Activated T-helper 1 cell treated with anti-CD3 and anti-CD28 coated beads, Interleukin-12 subunit alpha, Interleukin-12 subunit beta, Interleukin-2, Interleukin-4 antibody, amounts not matched to agents 30 ng/mL and 10 ng/mL and 1 ng/mL, durations not matched to agents 14 hours and 24 hours and 36 hours (primary cell): ENCODE results near the gene GFRA4. TPM values are rescaled to one million over a fixed set of nuclear protein-coding genes. Genes with fewer than 3 reads are reported as not detected.

Source experiments
- DNase-seq: peaks from one replicate; pipeline ENCODE4 v3.0.0; 2021; ENCODE audit warnings: low spot score
- H3K27ac Mint-ChIP-seq: one replicate; pipeline ENCODE4 v1.8.0; 2021; ENCODE audit warnings: mild to moderate bottlenecking, mixed read lengths
- H3K27me3 Mint-ChIP-seq: one replicate; pipeline ENCODE4 v1.8.0; 2022; ENCODE audit warnings: mild to moderate bottlenecking, moderate library complexity, mixed read lengths; ENCODE audit not compliant: insufficient read depth
- H3K36me3 Mint-ChIP-seq: one replicate; pipeline ENCODE4 v1.8.0; 2021; ENCODE audit warnings: low read depth, mixed read lengths
- H3K4me1 Mint-ChIP-seq: one replicate; pipeline ENCODE4 v1.8.0; 2021; ENCODE audit warnings: low read depth, mixed read lengths
- H3K4me3 Mint-ChIP-seq: one replicate; pipeline ENCODE4 v1.8.0; 2021; ENCODE audit warnings: mild to moderate bottlenecking, moderate library complexity, mixed read lengths
- H3K9me3 Mint-ChIP-seq: one replicate; pipeline ENCODE4 v1.8.0; 2021; ENCODE audit warnings: mixed read lengths
- intact Hi-C: fragments of 100-400 bp; cut with micrococcal nuclease; formaldehyde crosslinking; loops from one replicate; pipeline ENCODE4 v1.15.1; 2024
- total RNA-seq: library from RNA; stranded (reverse); gene quantifications from 2 replicates; pipeline ENCODE4 v1.2.3, GENCODE V29; 2022

The GFRA4 gene
- total RNA-seq, 1 donor from 2014 or later, result not detected

DNA sequence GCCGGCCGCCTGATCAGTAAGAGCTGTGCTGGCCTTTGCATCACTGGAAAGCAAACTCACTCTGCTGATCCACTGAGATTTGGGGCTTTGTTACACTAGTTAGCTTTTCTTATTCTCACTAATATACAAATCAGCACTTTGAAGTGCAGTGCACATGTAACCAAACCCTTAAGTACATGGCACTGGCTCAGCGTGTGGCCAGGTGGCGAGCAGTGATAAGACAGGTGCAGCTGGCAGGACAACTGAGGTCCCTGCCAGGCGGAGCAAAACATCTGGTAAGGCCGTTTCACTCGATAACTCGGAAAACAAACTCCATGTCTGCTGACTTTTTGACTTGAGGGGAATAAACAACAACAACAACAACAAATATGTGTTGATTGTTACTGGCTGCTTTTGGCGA, 11.0 kb downstream of the GFRA4 start:
- Mint-ChIP-seq H3K4me1 (peaks cover 16% of the 10 kb centered on the region), H3K4me3 (no peak overlapping the region), H3K9me3 (no peaks in the 10 kb centered on the region), H3K36me3 (no peaks in the 10 kb centered on the region), H3K27ac (no peak overlapping the region), H3K27me3 (peaks cover 6% of the 10 kb centered on the region)
- no peak for DNase-seq
- intact Hi-C loops, result no loop called here

GRCh38 chr20:3651204-3651962, 11.8 kb downstream of the GFRA4 start:
- Mint-ChIP-seq H3K9me3 (no peaks in the 10 kb centered on the region), H3K27ac (no peak overlapping the region), H3K36me3 (no peaks in the 10 kb centered on the region), H3K27me3 (peaks cover 1% of the 10 kb centered on the region), H3K4me1 (peaks cover 16% of the 10 kb centered on the region), H3K4me3 (no peak overlapping the region)
- intact Hi-C loops, result no loop called here
- DNase-seq, result no peak

DNA sequence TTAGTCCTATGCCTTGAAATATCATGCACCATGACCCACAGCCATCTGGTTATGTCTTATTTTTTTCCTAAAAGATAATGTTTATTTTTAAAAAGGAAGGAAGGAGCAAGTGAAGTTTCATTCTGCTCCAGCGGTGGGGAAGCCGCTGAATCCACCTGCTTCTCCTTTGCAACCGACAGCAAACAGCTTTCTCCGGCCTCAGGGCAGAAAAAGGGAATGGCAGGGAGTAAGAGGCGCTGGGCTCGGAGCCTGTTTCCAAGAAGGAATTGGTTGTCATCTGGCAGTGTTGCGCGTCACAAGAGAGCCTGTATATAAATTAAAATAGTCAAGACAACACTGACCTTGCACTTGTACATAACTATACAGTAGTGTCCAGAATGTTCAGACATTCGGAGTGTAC, 14.2 kb downstream of the GFRA4 start:
- Mint-ChIP-seq H3K27me3 (peaks cover 1% of the 10 kb centered on the region), H3K36me3 (peaks cover 4% of the 10 kb centered on the region), H3K9me3 (no peaks in the 10 kb centered on the region), H3K27ac (no peak overlapping the region), H3K4me3 (no peak overlapping the region), H3K4me1 (peaks cover 15% of the 10 kb centered on the region)
- DNase-seq, result no peak
- intact Hi-C loops, result no loop called here

GRCh38 chr20:3647473-3647872, 15.7 kb downstream of the GFRA4 start:
- intact Hi-C loops, result no loop called here
- no peaks in the 10 kb centered on the region for H3K9me3 Mint-ChIP-seq
- peaks cover 4% of the 10 kb centered on the region for H3K36me3 Mint-ChIP-seq
- no peak overlapping the region for H3K27ac Mint-ChIP-seq
- peaks cover 3% of the 10 kb centered on the region for H3K4me1 Mint-ChIP-seq
- DNase-seq, result no peak
- no peak overlapping the region for H3K4me3 Mint-ChIP-seq
- no peaks in the 10 kb centered on the region for H3K27me3 Mint-ChIP-seq

DNA sequence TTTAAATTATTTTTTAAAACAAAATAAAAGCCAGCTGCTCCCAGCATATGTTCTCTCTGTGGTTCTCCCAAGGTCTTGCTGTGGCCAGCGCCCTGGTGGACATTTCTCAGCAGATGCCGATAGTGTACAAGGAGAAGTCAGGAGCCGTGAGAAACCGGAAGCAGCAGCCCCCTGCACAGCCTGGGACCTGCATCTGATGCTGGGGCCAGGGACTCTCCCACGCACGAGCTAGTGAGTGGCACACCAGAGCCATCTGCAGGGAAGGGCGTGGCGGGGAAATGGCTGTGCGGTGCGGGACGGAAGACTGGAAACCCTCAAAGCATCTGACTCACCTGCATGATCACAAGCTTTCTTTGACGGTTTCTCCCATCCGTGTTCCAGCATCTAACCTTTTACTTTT, 16.5 kb downstream of the GFRA4 start:
- H3K36me3 Mint-ChIP-seq, result peaks cover 4% of the 10 kb centered on the region
- DNase-seq, result no peak
- H3K27me3 Mint-ChIP-seq, result no peaks in the 10 kb centered on the region
- H3K4me1 Mint-ChIP-seq, result no peaks in the 10 kb centered on the region
- H3K4me3 Mint-ChIP-seq, result no peak overlapping the region
- no peaks in the 10 kb centered on the region for H3K9me3 Mint-ChIP-seq
- no peak overlapping the region for H3K27ac Mint-ChIP-seq
- intact Hi-C loops, result no loop called here

DNA sequence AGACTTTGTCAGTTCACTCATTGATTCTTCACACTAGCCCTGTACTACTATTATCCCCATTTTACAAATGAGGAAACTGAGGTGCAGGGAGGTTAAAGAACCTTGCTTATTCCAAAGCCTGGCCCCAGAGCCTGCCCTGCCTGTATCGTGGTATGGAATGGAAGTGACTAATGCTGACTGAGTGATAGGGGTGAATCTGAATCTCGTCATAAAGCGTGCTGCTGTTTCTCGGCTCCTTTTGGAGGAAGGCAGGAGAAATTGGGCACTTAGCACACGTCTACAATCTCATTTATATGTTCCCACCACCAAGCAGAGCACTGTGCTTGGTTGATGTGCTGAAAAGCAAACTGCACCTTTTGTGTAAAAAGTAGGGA, 17.1 kb downstream of the GFRA4 start:
- Mint-ChIP-seq H3K27me3 (no peaks in the 10 kb centered on the region), H3K4me1 (no peaks in the 10 kb centered on the region)

DNA sequence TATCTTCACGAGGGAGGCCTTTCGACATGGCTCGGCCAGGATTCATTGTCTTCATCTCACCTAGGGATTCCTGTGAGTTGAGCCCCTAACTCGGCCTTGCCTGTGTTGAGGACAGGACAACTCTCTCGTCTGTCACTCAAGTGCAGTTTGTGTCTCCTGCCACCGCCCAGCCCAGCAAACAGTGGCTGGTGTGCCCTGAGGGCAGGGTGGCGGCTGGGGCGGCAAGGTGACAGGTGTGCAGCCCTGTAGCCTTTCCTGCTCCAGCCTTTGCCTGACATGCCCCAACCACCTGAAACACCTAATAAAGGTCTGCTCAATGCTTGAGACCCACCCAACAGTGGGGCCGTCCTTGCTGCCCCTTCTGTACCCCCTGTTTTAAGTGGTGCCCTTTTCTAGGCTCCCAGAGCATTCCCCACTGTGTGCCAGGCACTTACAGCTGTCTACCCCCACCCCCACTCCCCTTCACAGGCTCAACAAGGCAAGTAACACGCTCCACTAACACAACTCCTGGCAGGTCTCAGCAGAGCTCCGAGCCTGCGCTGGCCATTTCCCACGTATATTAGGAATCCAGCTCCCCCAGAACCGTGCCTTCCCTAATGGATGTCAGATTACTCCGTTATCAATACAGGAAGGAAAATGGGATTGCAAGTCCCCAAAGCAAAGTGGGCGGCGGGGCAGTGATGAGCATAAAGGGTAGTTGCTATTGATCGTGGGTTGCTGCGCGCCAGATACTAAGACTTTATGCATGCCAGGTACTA, 17.7 kb downstream of the GFRA4 start:
- no peak overlapping the region for H3K4me3 Mint-ChIP-seq
- no peaks in the 10 kb centered on the region for H3K27me3 Mint-ChIP-seq
- no peaks in the 10 kb centered on the region for H3K4me1 Mint-ChIP-seq
- peaks cover 7% of the 10 kb centered on the region for H3K36me3 Mint-ChIP-seq
- intact Hi-C loops, result no loop called here
- H3K27ac Mint-ChIP-seq, result no peak overlapping the region
- peaks cover under 1% of the 10 kb centered on the region for H3K9me3 Mint-ChIP-seq
- DNase-seq, result no peak

More for the DNA sequence above, 17.1 kb downstream of the GFRA4 start:
- intact Hi-C loops, result no loop called here
- H3K9me3 Mint-ChIP-seq, result no peaks in the 10 kb centered on the region
- H3K27ac Mint-ChIP-seq, result no peak overlapping the region
- no peak overlapping the region for H3K4me3 Mint-ChIP-seq
- peaks cover 4% of the 10 kb centered on the region for H3K36me3 Mint-ChIP-seq
- no peak for DNase-seq

DNA sequence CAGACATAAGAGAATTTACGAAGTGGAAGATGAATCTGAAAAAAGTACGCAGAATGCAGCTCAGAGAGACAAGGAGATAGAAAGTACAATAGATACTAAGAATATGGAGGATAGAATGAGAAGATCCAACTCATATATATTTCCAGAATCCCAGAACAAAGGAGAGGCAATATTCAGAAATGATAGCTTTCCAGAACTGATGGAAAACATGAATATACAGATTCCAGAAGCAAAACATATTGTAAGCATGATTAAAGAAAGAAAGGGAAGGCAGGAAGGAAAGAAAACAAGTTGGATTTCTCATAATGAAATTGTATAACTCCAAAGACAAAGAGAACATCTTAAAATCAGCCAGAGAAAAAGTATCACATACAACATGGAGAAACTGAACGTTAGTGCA, 22.9 kb downstream of the GFRA4 start:
- Mint-ChIP-seq H3K36me3 (peaks cover 9% of the 10 kb centered on the region), H3K4me3 (no peak overlapping the region), H3K4me1 (no peaks in the 10 kb centered on the region), H3K27me3 (no peaks in the 10 kb centered on the region), H3K27ac (no peak overlapping the region), H3K9me3 (peaks cover 4% of the 10 kb centered on the region)
- DNase-seq, result no peak
- intact Hi-C loops, result no loop called here

- intact Hi-C loops, result no loop called here
- Mint-ChIP-seq H3K27ac (no peak overlapping the region), H3K4me3 (no peak overlapping the region), H3K4me1 (no peaks in the 10 kb centered on the region), H3K9me3 (peaks cover 3% of the 10 kb centered on the region), H3K36me3 (peaks cover 6% of the 10 kb centered on the region), H3K27me3 (no peaks in the 10 kb centered on the region)
- no peak for DNase-seq
Measured at GRCh38 chr20:3635346-3635745, 27.9 kb downstream of the GFRA4 start.

- Mint-ChIP-seq H3K4me1 (no peaks in the 10 kb centered on the region), H3K27me3 (no peaks in the 10 kb centered on the region), H3K36me3 (peaks cover 3% of the 10 kb centered on the region), H3K4me3 (no peak overlapping the region), H3K27ac (no peak overlapping the region), H3K9me3 (no peaks in the 10 kb centered on the region)
- no peak for DNase-seq
- intact Hi-C loops, result no loop called here
Measured at GRCh38 chr20:3633913-3634478, 29.2 kb downstream of the GFRA4 start.

DNA sequence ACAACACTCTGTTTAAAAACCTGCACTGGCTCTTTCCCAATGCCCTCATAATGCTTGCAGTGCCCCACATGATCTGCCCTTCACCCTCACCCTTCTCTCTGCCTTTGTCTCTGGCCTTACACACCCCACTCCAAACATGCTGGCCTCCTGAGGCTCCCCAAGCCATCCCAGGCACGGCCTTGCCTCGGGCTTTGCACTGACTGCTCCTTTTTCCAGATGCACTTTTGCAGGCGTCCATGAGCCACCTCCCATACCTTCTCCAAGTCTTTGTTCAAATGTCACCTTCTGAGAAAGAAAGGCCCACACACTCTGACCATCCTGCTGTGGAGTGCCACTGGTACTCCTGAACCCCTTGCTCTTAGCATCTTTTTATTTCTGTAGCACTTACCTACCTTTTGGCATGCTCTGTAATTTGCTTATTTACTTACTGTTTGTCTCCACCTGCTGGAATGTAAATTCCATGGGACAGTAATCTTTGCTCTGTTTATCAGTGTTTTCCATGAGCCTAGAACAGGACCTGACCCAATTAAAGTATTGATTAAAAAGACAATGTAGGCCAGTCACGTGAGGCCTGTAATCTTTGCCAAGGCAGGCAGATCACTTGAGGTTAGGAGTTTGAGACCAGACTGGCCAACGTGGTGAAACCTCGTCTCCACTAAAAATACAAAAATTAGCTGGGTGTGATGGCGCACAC, 30.7 kb downstream of the GFRA4 start:
- Mint-ChIP-seq H3K27ac (no peak overlapping the region), H3K4me3 (no peak overlapping the region), H3K27me3 (no peaks in the 10 kb centered on the region), H3K4me1 (no peaks in the 10 kb centered on the region), H3K36me3 (peaks cover 3% of the 10 kb centered on the region), H3K9me3 (no peaks in the 10 kb centered on the region)
- DNase-seq, result no peak
- intact Hi-C loops, result no loop called here

DNA sequence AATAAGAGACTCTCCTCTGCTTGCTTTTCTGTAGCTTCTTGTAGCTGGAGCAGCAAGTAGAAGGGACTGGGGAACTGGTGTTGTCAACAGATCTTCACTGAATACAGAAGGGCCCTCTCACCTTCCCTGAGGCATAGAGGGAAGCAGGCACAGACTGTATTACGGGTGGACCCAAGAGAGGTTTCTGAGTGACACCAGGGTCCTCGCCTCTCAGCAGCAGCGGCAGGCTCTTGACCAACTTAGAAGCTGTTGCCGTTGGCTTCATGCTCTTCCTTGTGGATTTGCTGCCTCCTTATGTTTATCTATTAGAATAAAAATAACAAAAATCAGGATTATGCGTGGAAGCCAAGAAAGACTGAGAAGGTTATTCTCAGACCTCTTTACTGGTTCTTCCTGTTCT, 31.7 kb downstream of the GFRA4 start:
- Mint-ChIP-seq H3K9me3 (no peaks in the 10 kb centered on the region), H3K4me1 (no peaks in the 10 kb centered on the region)

DNA sequence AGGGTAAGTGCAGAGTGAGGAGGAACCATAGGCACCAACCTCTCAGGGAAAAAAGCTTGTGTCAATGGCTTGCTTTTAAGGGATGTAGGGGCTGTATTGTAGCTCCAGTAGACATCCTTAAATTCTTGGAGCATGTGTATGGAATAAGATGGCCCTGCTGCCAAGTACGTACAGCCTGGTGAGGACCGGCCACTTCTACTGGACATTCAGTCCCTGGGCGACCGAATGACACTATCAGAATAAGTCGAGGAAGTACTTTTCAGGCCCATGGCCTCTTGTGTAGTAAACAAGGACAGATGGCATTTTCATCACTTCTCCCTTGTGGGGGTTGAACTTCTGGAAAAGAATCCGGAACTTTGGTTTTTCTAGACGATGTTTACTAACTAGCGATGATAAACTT, 32.8 kb downstream of the GFRA4 start:
- peaks cover 3% of the 10 kb centered on the region for H3K36me3 Mint-ChIP-seq
- intact Hi-C loops, result no loop called here
- no peak overlapping the region for H3K27ac Mint-ChIP-seq
- H3K9me3 Mint-ChIP-seq, result no peaks in the 10 kb centered on the region
- no peak overlapping the region for H3K4me3 Mint-ChIP-seq
- no peaks in the 10 kb centered on the region for H3K4me1 Mint-ChIP-seq
- H3K27me3 Mint-ChIP-seq, result no peaks in the 10 kb centered on the region
- DNase-seq, result no peak

More for the DNA sequence above, 31.7 kb downstream of the GFRA4 start:
- no peak overlapping the region for H3K4me3 Mint-ChIP-seq
- peaks cover 3% of the 10 kb centered on the region for H3K36me3 Mint-ChIP-seq
- no peaks in the 10 kb centered on the region for H3K27me3 Mint-ChIP-seq
- no peak overlapping the region for H3K27ac Mint-ChIP-seq
- DNase-seq, result no peak
- intact Hi-C loops, result no loop called here
